Endothelial cell of umbilical vein (primary cell): Measurements from ENCODE around the gene STAT5A. TPM values are rescaled to one million over a fixed set of nuclear protein-coding genes. Genes with fewer than 3 reads are reported as not detected.

Experiments
- BruUV-seq: library from RNA; stranded (reverse); fragments of 400-500 nt; replicated peaks from 2 replicates; lab custom pipeline; 2021; lab: Mats Ljungman, UMichigan
- CTCF ChIA-PET: fragments of 300-600, 350-600 bp; sonication (Branson Sonifier 250); formaldehyde crosslinking; loops from one replicate; lab custom pipeline; 2021; ENCODE audit warnings: antibody characterized with exemption, inconsistent platforms; lab: Charles Lee
- POLR2A ChIA-PET: fragments of 300-600, 350-600 bp; sonication (Branson Sonifier 250); formaldehyde crosslinking; loops from one replicate; lab custom pipeline; 2021; ENCODE audit warnings: antibody characterized with exemption, inconsistent platforms; lab: Charles Lee
- DNase-seq: peaks from one replicate; pipeline ENCODE4 v3.0.0-alpha.2; 2011; ENCODE audit warnings: low read depth, low spot score
- FAIRE-seq: peaks from 2 replicates; lab custom pipeline; 2011; peaks lifted over from hg19 to GRCh38; lab: Jason Lieb, UNC
- H2AFZ ChIP-seq: 2 replicates; pipeline ENCODE4 v1.6.0; 2012; ENCODE audit warnings: low read depth, low read length, control low read depth, inconsistent platforms
- H3K27ac ChIP-seq: 2 replicates; pipeline ENCODE4 v1.5.1; 2011; ENCODE audit warnings: low read depth, mild to moderate bottlenecking, control low read depth, low read length, moderate library complexity; ENCODE audit not compliant: insufficient read depth
- H3K27me3 ChIP-seq, 2 experiments: 2 replicates each; pipeline versions ENCODE4 v1.6.0 to v1.6.1; 2011; ENCODE audit warnings: low read length in 2 of 2, mixed read lengths in 1 of 2; ENCODE audit not compliant: control insufficient read depth in 2 of 2, insufficient read depth in 2 of 2
- H3K36me3 ChIP-seq, 2 experiments: 2 replicates in 1 of 2; 3 replicates in 1 of 2; pipeline ENCODE4 v1.5.1; 2011; ENCODE audit warnings: low read length in 2 of 2, mild to moderate bottlenecking in 1 of 2, moderate library complexity in 1 of 2; ENCODE audit not compliant: control insufficient read depth in 2 of 2, insufficient read depth in 2 of 2; ENCODE audit errors: extremely low read depth in 1 of 2
- H3K4me1 ChIP-seq: 3 replicates; pipeline ENCODE4 v1.5.1; 2011; ENCODE audit warnings: mild to moderate bottlenecking, low read length; ENCODE audit not compliant: control insufficient read depth, insufficient read depth; ENCODE audit errors: extremely low read depth
- H3K4me2 ChIP-seq: 2 replicates; pipeline ENCODE4 v1.6.1; 2011; ENCODE audit warnings: low read length, control low read depth, mixed read lengths; ENCODE audit not compliant: insufficient read depth
- H3K4me3 ChIP-seq, 3 experiments: fragments of 200-600 bp in 1 of 3; sonication (generic), shearing (Covaris generic) in 1 of 3; replicated peaks in 1 of 3; 2 replicates each; pipeline ENCODE4 v1.5.1; 2011 to 2016; ENCODE audit warnings: control low read depth in 3 of 3, low read length in 3 of 3, mild to moderate bottlenecking in 2 of 3, inconsistent platforms in 1 of 3, low read depth in 1 of 3, moderate library complexity in 1 of 3; ENCODE audit not compliant: insufficient read depth in 1 of 3
- H3K79me2 ChIP-seq: 2 replicates; pipeline ENCODE4 v1.6.0; 2012; ENCODE audit warnings: low read length, inconsistent platforms; ENCODE audit not compliant: control insufficient read depth, insufficient read depth
- H3K9ac ChIP-seq: replicated peaks from 2 replicates; pipeline ENCODE3; 2011; ENCODE audit warnings: low read length, control low read depth; ENCODE audit not compliant: insufficient read depth; ENCODE audit errors: extremely low read depth
- H3K9me1 ChIP-seq: replicated peaks from 3 replicates; pipeline ENCODE4 v1.6.0; 2011; ENCODE audit warnings: mild to moderate bottlenecking, low read length; ENCODE audit not compliant: control insufficient read depth, insufficient read depth; ENCODE audit errors: extremely low read depth
- H3K9me3 ChIP-seq: replicated peaks from 2 replicates; pipeline ENCODE4 v1.5.1; 2012; ENCODE audit warnings: low read length, inconsistent platforms; ENCODE audit not compliant: control insufficient read depth, insufficient read depth
- H4K20me1 ChIP-seq: replicated peaks from 2 replicates; pipeline ENCODE3; 2011; ENCODE audit warnings: mild to moderate bottlenecking, low read length; ENCODE audit not compliant: control insufficient read depth, insufficient read depth; ENCODE audit errors: extremely low read depth
- EZH2 ChIP-seq: IDR thresholded peaks from 2 replicates; pipeline ENCODE4 v1.6.1; 2012; ENCODE audit warnings: borderline replicate concordance, low read depth, mild to moderate bottlenecking, moderate library complexity, low read length, inconsistent platforms; ENCODE audit not compliant: severe bottlenecking
- FOS ChIP-seq: IDR thresholded peaks from 2 replicates; pipeline ENCODE4 v1.6.1; 2011; ENCODE audit warnings: mild to moderate bottlenecking, low read length, moderate library complexity, borderline replicate concordance; ENCODE audit not compliant: insufficient read depth
- GATA2 ChIP-seq: IDR thresholded peaks from 2 replicates; pipeline ENCODE4 v1.7.0; 2011; ENCODE audit warnings: low read depth, mild to moderate bottlenecking, moderate library complexity, mixed read lengths, low read length; ENCODE audit not compliant: insufficient read length, insufficient read depth
- JUN ChIP-seq: IDR thresholded peaks from 2 replicates; pipeline ENCODE4 v1.6.1; 2011; ENCODE audit warnings: borderline replicate concordance, low read depth; ENCODE audit not compliant: insufficient read length, insufficient read depth
- MYC ChIP-seq: IDR thresholded peaks from one replicate; pipeline ENCODE4 v1.6.1; 2011; ENCODE audit warnings: mild to moderate bottlenecking, low read depth, low read length
- POLR2A ChIP-seq: IDR thresholded peaks from 2 replicates; pipeline ENCODE4 v1.6.1; 2012; ENCODE audit warnings: low read depth, mild to moderate bottlenecking, control low read depth, low read length
- POLR2AphosphoS5 ChIP-seq: IDR thresholded peaks from 2 replicates; pipeline ENCODE4 v1.6.1; 2012; ENCODE audit warnings: low read depth, mild to moderate bottlenecking, control low read depth, low read length, moderate library complexity; ENCODE audit not compliant: insufficient read depth
- dilution Hi-C: fragments of 300-500 bp; cut with MboI; formaldehyde crosslinking; loops from one replicate; pipeline ENCODE4 v1.15.0; 2019; ENCODE audit warnings: low sequenced_read_pairs; ENCODE audit not compliant: extremely low pct_ligation_motif_present
- intact Hi-C: fragments of 100-400 bp; cut with micrococcal nuclease; formaldehyde crosslinking; loops from one replicate; pipeline ENCODE4 v1.10.0; 2022
- polyA plus RNA-seq, 4 experiments: library from polyadenylated mRNA; depleted of rRNA in 3 of 4; stranded (reverse) in 3 of 4; unstranded in 1 of 4; fragments of >200 nt; gene quantifications; 2 replicates each; pipeline versions ENCODE4 v1.2.1 to v1.2.3, GENCODE V29; 2011 to 2012; ENCODE audit warnings: missing spikeins in 1 of 4
- total RNA-seq: library from RNA; stranded (reverse); gene quantifications from 2 replicates; pipeline ENCODE4 v1.2.3, GENCODE V29; 2021
- TF ChIP-seq, protein P1 (sequence below), 2 donors: IDR thresholded peaks; 1 replicate in 1 of 2; 2 replicates in 1 of 2; pipeline ENCODE4 v1.5.1; 2011; ENCODE audit warnings: low read length in 2 of 2, mild to moderate bottlenecking in 2 of 2, moderate library complexity in 2 of 2, control low read depth in 1 of 2, inconsistent platforms in 1 of 2, low read depth in 1 of 2; ENCODE audit not compliant: insufficient read depth in 1 of 2; ENCODE audit errors: extremely low read depth in 1 of 2
- TF ChIP-seq, protein P2 (sequence below): IDR thresholded peaks from 2 replicates; pipeline ENCODE4 v1.6.1; 2011; ENCODE audit not compliant: insufficient read depth, insufficient read length

STAT5A gene
- total and polyA plus RNA-seq, 2 donors (not counting 3 experiments of a cell fraction or from before 2014, with no cell fraction given) = 18.0 to 23.4 TPM

DNA sequence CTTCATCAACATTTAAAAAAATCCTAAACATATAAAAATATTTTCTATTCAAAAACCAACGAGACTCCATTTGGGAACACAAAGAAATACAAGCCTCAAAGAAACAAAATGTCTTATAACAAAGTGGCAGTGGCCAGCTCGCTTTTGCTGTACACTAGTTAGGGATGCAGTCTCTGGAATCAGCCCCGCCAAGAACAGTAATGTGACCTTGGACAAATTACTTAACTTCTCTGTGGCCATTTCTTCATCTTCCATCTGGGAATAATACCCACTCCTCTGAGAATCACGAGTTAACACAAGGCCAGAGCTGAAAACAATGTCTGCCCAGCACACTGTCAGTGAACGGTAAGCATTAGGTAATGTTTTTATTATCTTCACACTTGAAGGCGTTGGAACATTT lies 17.7 kb upstream of the STAT5A start:
- ChIA-PET POLR2A (no interaction called here), CTCF (interaction anchor here (0.6 to 4.4 kb wide), 2 partner anchors 42 to 48 kb away, joined by 3 to 23 read pairs; no protein-coding TSS in a partner anchor)
- H3K4me1 ChIP-seq = peaks cover 8% of the 10 kb centered on the region
- no peaks in the 10 kb centered on the region for H3K27me3 ChIP-seq
- BruUV-seq = no TSS peak
- intact Hi-C loops (loop anchor here (10.0 kb wide), 1 partner anchor 136 kb away; no protein-coding TSS in a partner anchor), dilution Hi-C loops (no loop called here)
- H3K4me3 ChIP-seq = no peak overlapping the region
- no peaks in the 10 kb centered on the region for H3K9me1 ChIP-seq
- FAIRE-seq (no peak), DNase-seq (no peak)
- no peak overlapping the region for H3K4me2 ChIP-seq
- no peak overlapping the region for H2AFZ ChIP-seq
- H3K9ac ChIP-seq = no peak overlapping the region
- no peak overlapping the region for H3K27ac ChIP-seq
- no peaks in the 10 kb centered on the region for H3K36me3 ChIP-seq
- peaks cover 78% of the 10 kb centered on the region for H3K79me2 ChIP-seq
- no peaks in the 10 kb centered on the region for H4K20me1 ChIP-seq
- H3K9me3 ChIP-seq = no peaks in the 10 kb centered on the region
- no peak for TF ChIP-seq POLR2A
- TF ChIP-seq EZH2 = no peak
- no peak for TF ChIP-seq FOS
- TF ChIP-seq, protein P1, sequence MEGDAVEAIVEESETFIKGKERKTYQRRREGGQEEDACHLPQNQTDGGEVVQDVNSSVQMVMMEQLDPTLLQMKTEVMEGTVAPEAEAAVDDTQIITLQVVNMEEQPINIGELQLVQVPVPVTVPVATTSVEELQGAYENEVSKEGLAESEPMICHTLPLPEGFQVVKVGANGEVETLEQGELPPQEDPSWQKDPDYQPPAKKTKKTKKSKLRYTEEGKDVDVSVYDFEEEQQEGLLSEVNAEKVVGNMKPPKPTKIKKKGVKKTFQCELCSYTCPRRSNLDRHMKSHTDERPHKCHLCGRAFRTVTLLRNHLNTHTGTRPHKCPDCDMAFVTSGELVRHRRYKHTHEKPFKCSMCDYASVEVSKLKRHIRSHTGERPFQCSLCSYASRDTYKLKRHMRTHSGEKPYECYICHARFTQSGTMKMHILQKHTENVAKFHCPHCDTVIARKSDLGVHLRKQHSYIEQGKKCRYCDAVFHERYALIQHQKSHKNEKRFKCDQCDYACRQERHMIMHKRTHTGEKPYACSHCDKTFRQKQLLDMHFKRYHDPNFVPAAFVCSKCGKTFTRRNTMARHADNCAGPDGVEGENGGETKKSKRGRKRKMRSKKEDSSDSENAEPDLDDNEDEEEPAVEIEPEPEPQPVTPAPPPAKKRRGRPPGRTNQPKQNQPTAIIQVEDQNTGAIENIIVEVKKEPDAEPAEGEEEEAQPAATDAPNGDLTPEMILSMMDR (IDR thresholded peaks at IDR 0.05; ENCODE audit: extremely low read depth in 1 of 2, insufficient read depth in 1 of 2, low read depth in 1 of 2, low read length in 2 of 2) = no peak
- TF ChIP-seq GATA2 = no peak
- TF ChIP-seq POLR2AphosphoS5 = no peak
- TF ChIP-seq, protein P2, sequence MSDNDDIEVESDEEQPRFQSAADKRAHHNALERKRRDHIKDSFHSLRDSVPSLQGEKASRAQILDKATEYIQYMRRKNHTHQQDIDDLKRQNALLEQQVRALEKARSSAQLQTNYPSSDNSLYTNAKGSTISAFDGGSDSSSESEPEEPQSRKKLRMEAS = no peak
- TF ChIP-seq JUN = no peak
- TF ChIP-seq MYC = no peak
